22Rv1 (cell line): ENCODE results near the gene CENPP.

ENCODE experiments used
- CTCF ChIP-seq: fragments of 450-650 bp; IDR thresholded peaks from 2 replicates; pipeline ENCODE4 v1.5.1; 2017; ENCODE audit warnings: mild to moderate bottlenecking
- ZFX ChIP-seq: fragments of 450-650 bp; IDR thresholded peaks from 2 replicates; pipeline ENCODE4 v1.6.1; 2017; ENCODE audit warnings: antibody characterized with exemption, borderline replicate concordance

DNA sequence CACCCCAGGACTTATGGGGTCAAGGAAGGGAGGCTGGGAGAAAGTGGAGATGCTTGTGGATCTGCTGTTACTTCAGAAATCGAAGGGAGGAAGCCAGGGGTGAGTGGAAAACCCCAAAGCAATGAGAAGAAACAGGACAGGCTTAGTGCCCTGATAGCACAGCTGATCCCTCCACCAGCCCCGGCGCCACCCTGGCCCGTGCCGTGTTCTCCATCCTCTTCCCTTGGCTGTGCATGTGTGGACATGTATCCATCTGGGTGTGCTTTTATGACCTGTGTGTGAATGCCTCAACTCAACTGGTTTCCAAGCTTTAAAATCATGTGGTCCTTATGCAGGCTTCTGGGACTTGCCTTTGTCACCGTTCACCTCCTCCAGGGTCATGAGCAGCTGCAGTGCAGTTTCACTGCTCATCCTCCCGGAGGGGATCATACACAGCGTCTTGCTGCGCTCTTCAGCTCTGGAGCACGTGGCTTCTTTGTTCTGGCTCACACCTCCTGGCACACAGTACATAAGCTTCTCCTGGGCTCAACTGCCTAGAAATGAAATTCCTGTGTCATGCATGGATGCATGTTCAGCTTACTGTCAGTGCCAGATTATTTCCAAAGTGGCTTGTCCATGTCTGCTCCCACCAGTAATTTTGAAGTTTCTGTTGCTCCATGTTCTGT, 286.0 kb downstream of the CENPP start:
- TF ChIP-seq CTCF (no peak), ZFX (no peak)
